HCT116 (cell line): ENCODE measurements around the gene PTGIR.

Experiments used
- ATF3 ChIP-seq: IDR thresholded peaks from 2 replicates; pipeline ENCODE4 v1.6.1; 2012
- CBX3 ChIP-seq: IDR thresholded peaks from 2 replicates; pipeline ENCODE4 v1.6.1; 2012; ENCODE audit warnings: low read depth
- CTCF ChIP-seq, 3 experiments: fragments of 200-600 bp in 1 of 3; sonication (generic) in 1 of 3; IDR thresholded peaks in 2 of 3; conservative IDR thresholded peaks in 1 of 3; 2 replicates each; pipeline ENCODE4 v1.5.1; 2012 to 2017; ENCODE audit warnings: low read depth in 2 of 3, low read length in 2 of 3, antibody characterized with exemption in 1 of 3, borderline replicate concordance in 1 of 3, control low read depth in 1 of 3, mild to moderate bottlenecking in 1 of 3, mixed read lengths in 1 of 3, mixed run types in 1 of 3, moderate library complexity in 1 of 3; ENCODE audit not compliant: insufficient read depth in 1 of 3
- EZH2phosphoT487 ChIP-seq: fragments of 200-600 bp; IDR thresholded peaks from 2 replicates; pipeline ENCODE4 v1.6.1; 2018; ENCODE audit warnings: antibody characterized with exemption, borderline replicate concordance
- JUND ChIP-seq: IDR thresholded peaks from 2 replicates; pipeline ENCODE4 v1.6.1; 2012
- POLR2A ChIP-seq: IDR thresholded peaks from 2 replicates; pipeline ENCODE4 v1.7.0; 2011; ENCODE audit warnings: borderline replicate concordance; ENCODE audit not compliant: insufficient read depth, insufficient read length; ENCODE audit errors: extremely low read depth
- POLR2AphosphoS5 ChIP-seq: IDR thresholded peaks from 2 replicates; pipeline ENCODE4 v1.6.1; 2011; ENCODE audit warnings: mild to moderate bottlenecking, low read depth, low read length, moderate library complexity
- RAD21 ChIP-seq: IDR thresholded peaks from 2 replicates; pipeline ENCODE4 v1.6.1; 2012; ENCODE audit warnings: low read depth, mild to moderate bottlenecking
- REST ChIP-seq: IDR thresholded peaks from 2 replicates; pipeline ENCODE4 v1.6.1; 2012; ENCODE audit warnings: low read depth
- SIN3A ChIP-seq: IDR thresholded peaks from 2 replicates; pipeline ENCODE4 v1.6.1; 2012; ENCODE audit warnings: low read depth
- ZNF274 ChIP-seq: fragments of 200-500 bp; sonication (Bioruptor generic); IDR thresholded peaks from 2 replicates; pipeline ENCODE4 v1.6.1; 2014; ENCODE audit warnings: mild to moderate bottlenecking, low read depth, low read length, inconsistent platforms

GRCh38 chr19:46573679-46574498 is 51.0 kb downstream of the PTGIR start:
- TF ChIP-seq EZH2phosphoT487 (no peak), SIN3A (no peak), POLR2A (no peak), CTCF (IDR thresholded peaks at IDR 0.05 in 2 of 3, conservative IDR thresholded peaks at IDR 0.05 in 1 of 3; ENCODE audit: borderline replicate concordance in 1 of 3, insufficient read depth in 1 of 3, low read depth in 2 of 3, low read length in 2 of 3) (no peak), REST (no peak), ZNF274 (no peak), ATF3 (no peak), CBX3 (no peak), POLR2AphosphoS5 (no peak), RAD21 (no peak), JUND (no peak)
